ENCODE measurements around the gene IQCH.

- TF ChIP-seq CTCF (IDR thresholded peaks at IDR 0.05; ENCODE audit: low read depth, low read length, poor library complexity, severe bottlenecking): no peak
- no peak for TF ChIP-seq EZH2phosphoT487 (IDR thresholded peaks at IDR 0.05; ENCODE audit: borderline replicate concordance, low read length)
Observed at GRCh38 chr15:67416891-67417290, 162.3 kb downstream of the IQCH start.

Measured in DOHH2 (cell line).